Suprapubic skin (tissue), 4 donors: ENCODE measurements around the gene ADCY4. TPM values are rescaled to one million over a fixed set of nuclear protein-coding genes. Genes with fewer than 3 reads are reported as not detected.
A peak's percentile ranks its signal among the peaks of the same experiment; 100 is the strongest.

Experiments used
- DNase-seq, 2 donors: peaks; one replicate each; pipeline ENCODE4 v3.0.0-alpha.2; 2019; ENCODE audit warnings: low spot score in 2 of 2
- H3K27ac ChIP-seq: fragments of 200-600 bp; sonication (generic); one replicate; pipeline ENCODE4 v1.5.1; 2019
- H3K27me3 ChIP-seq: fragments of 200-600 bp; sonication (generic); one replicate; pipeline ENCODE4 v1.5.1; 2019
- H3K36me3 ChIP-seq: fragments of 200-600 bp; sonication (generic); one replicate; pipeline ENCODE4 v1.5.1; 2019
- H3K4me1 ChIP-seq: fragments of 200-600 bp; sonication (generic); one replicate; pipeline ENCODE4 v1.5.1; 2019
- H3K4me3 ChIP-seq: fragments of 200-600 bp; sonication (generic); one replicate; pipeline ENCODE4 v1.5.1; 2019; ENCODE audit warnings: mild to moderate bottlenecking
- H3K9me3 ChIP-seq: fragments of 200-600 bp; sonication (generic); one replicate; pipeline ENCODE4 v1.5.1; 2019
- EP300 ChIP-seq: sonication (generic); formaldehyde crosslinking; IDR thresholded peaks from one replicate; pipeline ENCODE4 v1.6.1; 2017; ENCODE audit warnings: antibody characterized with exemption
- POLR2A ChIP-seq, 2 donors: fragments of 450-650 bp; IDR thresholded peaks; one replicate each; pipeline ENCODE4 v1.6.1; 2017; ENCODE audit warnings: antibody characterized with exemption in 2 of 2, mild to moderate bottlenecking in 2 of 2, moderate library complexity in 2 of 2
- POLR2AphosphoS5 ChIP-seq, 3 donors: sonication (generic); formaldehyde crosslinking; IDR thresholded peaks; one replicate each; pipeline ENCODE4 v1.6.1; 2017; ENCODE audit warnings: antibody characterized with exemption in 3 of 3
- WGBS: methylation state at CpG from one replicate; pipeline ENCODE4 v1.1.5; 2018; 5-methylcytosine and 5-hydroxymethylcytosine counted together
- total RNA-seq, 4 donors: library from RNA; depleted of rRNA; stranded (reverse); fragments of >200 nt; gene quantifications; one replicate each; pipeline ENCODE4 v1.1.0, GENCODE V29; 2016
- TF ChIP-seq, protein P1 (sequence below), 2 donors: fragments of 200-600 bp in 1 of 2; fragments of 450-650 bp in 1 of 2; sonication (generic) in 1 of 2; IDR thresholded peaks; one replicate each; pipeline ENCODE4 v1.5.1; 2016 to 2019; ENCODE audit warnings: antibody characterized with exemption in 2 of 2, mild to moderate bottlenecking in 1 of 2, moderate library complexity in 1 of 2

The ADCY4 gene
- total RNA-seq, 4 donors from 2014 or later, result 3.9 to 33.2 (median 13.9) TPM

DNA sequence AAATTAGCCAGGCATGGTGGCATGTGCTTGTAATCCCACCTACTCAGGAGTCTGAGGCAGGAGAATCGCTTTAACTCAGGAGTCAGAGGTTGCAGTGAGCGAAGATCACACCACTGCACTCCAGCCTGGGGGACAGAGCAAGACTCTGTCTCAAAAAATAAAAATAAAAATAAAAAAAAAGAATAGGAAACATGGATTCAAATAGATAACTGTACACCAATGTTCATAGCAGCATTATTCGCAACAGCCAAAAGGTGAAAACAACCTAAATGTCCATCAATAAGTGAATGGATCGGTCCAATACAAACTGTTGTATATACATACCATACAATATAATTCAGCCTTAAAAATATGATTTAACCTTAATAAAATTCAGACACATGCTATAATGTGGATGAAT, 8.0 kb upstream of the ADCY4 start:
- H3K36me3 ChIP-seq, result peaks cover 2% of the 10 kb centered on the region
- TF ChIP-seq POLR2A (IDR thresholded peaks at IDR 0.05) (no peak), POLR2AphosphoS5 (IDR thresholded peaks at IDR 0.05) (no peak)
- DNase-seq, result no peak
- H3K9me3 ChIP-seq, result no peaks in the 10 kb centered on the region
- no peaks in the 10 kb centered on the region for H3K27me3 ChIP-seq
- no peak overlapping the region for H3K27ac ChIP-seq
- no peak overlapping the region for H3K4me3 ChIP-seq
- WGBS, result 82% methylated on average over 4 of the region's 4 CpGs
- H3K4me1 ChIP-seq, result peaks cover 26% of the 10 kb centered on the region

DNA sequence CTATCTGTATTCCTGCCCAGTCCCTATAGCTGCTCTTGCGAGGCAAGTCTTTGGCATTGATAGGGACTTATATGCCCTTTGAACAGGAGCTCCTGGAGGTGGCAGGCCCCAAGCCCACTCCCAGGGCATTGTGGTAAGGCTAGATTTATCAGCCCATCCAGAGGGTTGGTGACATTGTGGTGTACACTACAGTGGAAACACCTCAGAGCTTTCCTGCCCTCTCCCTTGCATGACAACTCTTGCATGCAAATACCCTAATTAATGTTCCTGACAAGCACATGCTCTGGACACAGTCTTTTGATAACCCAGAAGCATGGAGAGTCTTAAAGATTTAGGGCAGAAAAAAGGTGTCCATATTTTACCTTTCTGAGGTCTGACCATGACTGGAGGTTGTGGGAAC, 5.7 kb upstream of the ADCY4 start:
- WGBS, result 80% methylated on average over 1 of the region's 1 CpG
- peak in 1 of 2 donors; percentile 47 for DNase-seq
- TF ChIP-seq, protein P1, sequence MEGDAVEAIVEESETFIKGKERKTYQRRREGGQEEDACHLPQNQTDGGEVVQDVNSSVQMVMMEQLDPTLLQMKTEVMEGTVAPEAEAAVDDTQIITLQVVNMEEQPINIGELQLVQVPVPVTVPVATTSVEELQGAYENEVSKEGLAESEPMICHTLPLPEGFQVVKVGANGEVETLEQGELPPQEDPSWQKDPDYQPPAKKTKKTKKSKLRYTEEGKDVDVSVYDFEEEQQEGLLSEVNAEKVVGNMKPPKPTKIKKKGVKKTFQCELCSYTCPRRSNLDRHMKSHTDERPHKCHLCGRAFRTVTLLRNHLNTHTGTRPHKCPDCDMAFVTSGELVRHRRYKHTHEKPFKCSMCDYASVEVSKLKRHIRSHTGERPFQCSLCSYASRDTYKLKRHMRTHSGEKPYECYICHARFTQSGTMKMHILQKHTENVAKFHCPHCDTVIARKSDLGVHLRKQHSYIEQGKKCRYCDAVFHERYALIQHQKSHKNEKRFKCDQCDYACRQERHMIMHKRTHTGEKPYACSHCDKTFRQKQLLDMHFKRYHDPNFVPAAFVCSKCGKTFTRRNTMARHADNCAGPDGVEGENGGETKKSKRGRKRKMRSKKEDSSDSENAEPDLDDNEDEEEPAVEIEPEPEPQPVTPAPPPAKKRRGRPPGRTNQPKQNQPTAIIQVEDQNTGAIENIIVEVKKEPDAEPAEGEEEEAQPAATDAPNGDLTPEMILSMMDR (IDR thresholded peaks at IDR 0.05), result no peak
- TF ChIP-seq EP300, result no peak
- no peak for TF ChIP-seq POLR2AphosphoS5 (IDR thresholded peaks at IDR 0.05)
- no peak for TF ChIP-seq POLR2A (IDR thresholded peaks at IDR 0.05)

DNA sequence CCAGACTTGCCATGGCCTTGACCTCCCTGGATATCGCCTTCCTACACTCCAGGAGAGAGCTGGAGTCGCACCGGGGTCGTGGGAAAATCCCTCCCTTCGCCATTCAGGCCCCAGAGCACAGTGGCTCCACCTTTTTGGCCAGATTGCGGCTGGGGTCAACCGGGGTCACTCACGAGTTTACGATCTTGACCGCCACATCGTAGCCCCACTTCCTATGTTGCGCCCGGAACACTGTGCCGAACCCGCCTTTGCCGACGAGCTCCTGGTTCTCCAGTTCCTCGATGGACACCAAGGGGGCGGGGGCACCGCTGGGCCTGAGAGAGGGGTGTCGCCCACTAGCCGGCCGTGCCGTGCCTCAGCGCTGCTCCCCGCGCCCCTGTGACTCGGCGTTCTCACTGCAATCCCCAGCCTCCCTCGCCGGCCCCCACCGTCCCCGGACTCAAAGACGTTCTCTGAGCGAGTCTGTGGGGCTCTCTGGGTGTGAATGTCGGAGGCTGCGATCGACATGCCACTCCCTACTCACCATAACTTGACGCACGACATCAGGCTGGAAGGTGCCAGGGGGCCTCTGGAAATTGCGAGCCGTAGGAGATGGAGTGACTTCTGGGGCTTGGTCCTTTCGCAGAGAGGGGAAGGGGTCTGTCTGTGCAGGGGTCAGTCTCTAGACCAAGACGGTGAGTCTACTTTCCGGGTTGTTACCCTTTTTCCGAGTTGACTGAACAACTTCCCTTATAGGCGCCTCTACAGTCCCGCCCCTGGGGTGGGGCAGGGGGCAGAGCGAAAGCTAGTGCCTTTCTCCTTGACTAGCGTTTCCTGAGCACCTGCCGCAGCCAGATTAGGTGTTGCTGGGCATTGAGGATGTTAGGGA, 4.6 kb upstream of the ADCY4 start, which contains the start of gene RIPK3:
Gene RIPK3, minus strand, starts transcription at position 708 of the 868 bp plus-strand sequence. Its CDS starts 165 bp downstream, at position 543.
- Histone ChIP-seq H3K4me3 (peak within 1 kb of the TSS; percentile 71), H3K27me3 (peaks cover 6% of the 10 kb centered on the region), H3K4me1 (peaks cover 40% of the 10 kb centered on the region), H3K9me3 (no peaks in the 10 kb centered on the region), H3K36me3 (peaks cover 20% of the 10 kb centered on the region), H3K27ac (peak within 1 kb of the TSS; percentile 59)
- peak; percentile 82 to 86 for DNase-seq
- TF ChIP-seq EP300, result no peak
- TF ChIP-seq POLR2A (IDR thresholded peaks at IDR 0.05), result no peak
- TF ChIP-seq POLR2AphosphoS5 (IDR thresholded peaks at IDR 0.05), result no peak
- TF ChIP-seq, protein P1 (IDR thresholded peaks at IDR 0.05), result no peak
- WGBS, result 13% methylated on average over 4 of the region's 51 CpGs

More for the DNA sequence above, 5.7 kb upstream of the ADCY4 start:
- peaks cover 30% of the 10 kb centered on the region for H3K4me1 ChIP-seq
- H3K27me3 ChIP-seq, result no peaks in the 10 kb centered on the region
- no peak overlapping the region for H3K27ac ChIP-seq
- peaks cover 20% of the 10 kb centered on the region for H3K36me3 ChIP-seq
- no peaks in the 10 kb centered on the region for H3K9me3 ChIP-seq
- H3K4me3 ChIP-seq, result no peak overlapping the region

DNA sequence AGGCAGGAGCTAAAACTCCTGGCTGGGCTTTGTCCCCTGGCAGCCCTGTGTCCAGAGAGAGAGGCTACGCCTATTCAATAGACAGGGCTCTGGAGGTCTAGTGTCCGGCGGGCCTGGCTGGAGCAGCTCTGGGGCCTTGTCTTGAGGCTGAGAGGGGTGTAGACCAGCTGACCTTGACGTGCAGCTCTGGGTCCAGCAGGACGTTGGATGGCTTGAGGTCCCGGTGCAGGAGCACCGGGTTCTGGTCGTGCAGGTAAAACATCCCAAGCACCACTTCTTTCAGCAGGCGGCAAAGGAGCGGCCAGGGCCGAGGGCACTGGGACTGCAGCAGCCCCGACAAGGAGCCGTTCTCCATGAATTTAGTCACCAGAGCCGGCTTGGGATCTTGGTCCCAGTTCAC, 4.0 kb upstream of the ADCY4 start:
- peak overlapping the region; percentile 71 for H3K4me3 ChIP-seq
- peak in 1 of 2 donors; percentile 60 for DNase-seq
- H3K27me3 ChIP-seq, result peaks cover 9% of the 10 kb centered on the region
- TF ChIP-seq POLR2AphosphoS5 (IDR thresholded peaks at IDR 0.05) (no peak), EP300 (no peak), POLR2A (IDR thresholded peaks at IDR 0.05) (no peak)
- TF ChIP-seq, protein P1 (IDR thresholded peaks at IDR 0.05), result no peak
- peaks cover 20% of the 10 kb centered on the region for H3K36me3 ChIP-seq
- WGBS, result 80% methylated on average over 3 of the region's 14 CpGs
- H3K27ac ChIP-seq, result no peak overlapping the region
- no peaks in the 10 kb centered on the region for H3K9me3 ChIP-seq
- peaks cover 47% of the 10 kb centered on the region for H3K4me1 ChIP-seq

DNA sequence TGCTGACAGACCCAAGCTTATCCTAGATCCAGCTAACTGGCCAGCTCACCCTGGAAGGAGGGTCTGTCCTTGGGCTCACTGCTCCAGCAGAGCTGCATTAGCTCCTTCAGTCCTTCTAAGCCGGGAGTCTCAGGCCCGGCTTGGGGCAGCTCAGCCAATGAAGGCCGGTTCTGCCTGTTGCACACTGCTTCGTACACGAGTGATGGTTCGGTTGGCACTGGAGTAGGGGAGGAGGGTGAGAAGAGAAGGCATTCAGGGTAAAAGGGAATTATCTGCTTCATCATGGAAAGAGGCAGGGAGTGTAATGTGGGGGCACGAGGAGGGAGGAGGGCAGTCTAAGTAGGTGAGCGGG, 2.9 kb upstream of the ADCY4 start:
- TF ChIP-seq EP300, result no peak
- TF ChIP-seq POLR2AphosphoS5 (IDR thresholded peaks at IDR 0.05), result no peak
- TF ChIP-seq, protein P1 (IDR thresholded peaks at IDR 0.05), result no peak
- no peak for TF ChIP-seq POLR2A (IDR thresholded peaks at IDR 0.05)
- Histone ChIP-seq H3K36me3 (peaks cover 20% of the 10 kb centered on the region), H3K4me3 (no peak overlapping the region), H3K27me3 (peaks cover 9% of the 10 kb centered on the region), H3K4me1 (peaks cover 58% of the 10 kb centered on the region), H3K9me3 (no peaks in the 10 kb centered on the region), H3K27ac (no peak overlapping the region)
- peak in 1 of 2 donors; percentile 39 for DNase-seq
- WGBS, result 83% methylated on average over 8 of the region's 8 CpGs
